Measurements from ENCODE around the gene LAMA2.

LAMA2 gene

GRCh38 chr6:129393654-129394053 lies 510.7 kb downstream of the LAMA2 start:
- no peak for TF ChIP-seq JUND (IDR thresholded peaks at IDR 0.05; ENCODE audit: low read depth)
- no peak for DNase-seq (ENCODE audit: low read depth in 1 of 2, low spot score in 1 of 2)

GRCh38 chr6:129398764-129399163 lies 515.8 kb downstream of the LAMA2 start:
- TF ChIP-seq JUND (IDR thresholded peaks at IDR 0.05; ENCODE audit: low read depth): no peak
- no peak for DNase-seq (ENCODE audit: low read depth in 1 of 2, low spot score in 1 of 2)
- in situ Hi-C loops (cut with HindIII; ENCODE audit: low pct_unique_long_range_greater_than_20kb, low sequenced_read_pairs): no loop called here

More at GRCh38 chr6:129393654-129394053, 510.7 kb downstream of the LAMA2 start:
- in situ Hi-C loops (cut with HindIII; ENCODE audit: low pct_unique_long_range_greater_than_20kb, low sequenced_read_pairs): no loop called here

GRCh38 chr6:129402244-129402643 lies 519.3 kb downstream of the LAMA2 start:
- in situ Hi-C loops (cut with HindIII; ENCODE audit: low pct_unique_long_range_greater_than_20kb, low sequenced_read_pairs): no loop called here
- no peak for DNase-seq (ENCODE audit: low read depth in 1 of 2, low spot score in 1 of 2)
- TF ChIP-seq JUND (IDR thresholded peaks at IDR 0.05; ENCODE audit: low read depth): no peak

- DNase-seq (ENCODE audit: low read depth in 1 of 2, low spot score in 1 of 2): no peak
- in situ Hi-C loops (cut with HindIII; ENCODE audit: low pct_unique_long_range_greater_than_20kb, low sequenced_read_pairs): no loop called here
- no peak for TF ChIP-seq JUND (IDR thresholded peaks at IDR 0.05; ENCODE audit: low read depth)
Measured at GRCh38 chr6:129411092-129411491, 528.2 kb downstream of the LAMA2 start.

- no peak for TF ChIP-seq JUND (IDR thresholded peaks at IDR 0.05; ENCODE audit: low read depth)
- in situ Hi-C loops (cut with HindIII; ENCODE audit: low pct_unique_long_range_greater_than_20kb, low sequenced_read_pairs): no loop called here
- DNase-seq (ENCODE audit: low read depth in 1 of 2, low spot score in 1 of 2): no peak
Measured at GRCh38 chr6:129416337-129416990, 533.5 kb downstream of the LAMA2 start.

GRCh38 chr6:129417416-129418086 lies 534.6 kb downstream of the LAMA2 start:
- in situ Hi-C loops (cut with HindIII; ENCODE audit: low pct_unique_long_range_greater_than_20kb, low sequenced_read_pairs): no loop called here
- no peak for TF ChIP-seq JUND (IDR thresholded peaks at IDR 0.05; ENCODE audit: low read depth)
- no peak for DNase-seq (ENCODE audit: low read depth in 1 of 2, low spot score in 1 of 2)

GRCh38 chr6:129419324-129419723 lies 536.4 kb downstream of the LAMA2 start:
- in situ Hi-C loops (cut with HindIII; ENCODE audit: low pct_unique_long_range_greater_than_20kb, low sequenced_read_pairs): no loop called here
- no peak for TF ChIP-seq JUND (IDR thresholded peaks at IDR 0.05; ENCODE audit: low read depth)
- no peak for DNase-seq (ENCODE audit: low read depth in 1 of 2, low spot score in 1 of 2)

- DNase-seq (ENCODE audit: low read depth in 1 of 2, low spot score in 1 of 2): no peak
- TF ChIP-seq JUND (IDR thresholded peaks at IDR 0.05; ENCODE audit: low read depth): no peak
- in situ Hi-C loops (cut with HindIII; ENCODE audit: low pct_unique_long_range_greater_than_20kb, low sequenced_read_pairs): no loop called here
Measured at GRCh38 chr6:129426343-129426742, 543.4 kb downstream of the LAMA2 start.

- no peak for DNase-seq (ENCODE audit: low read depth in 1 of 2, low spot score in 1 of 2)
- TF ChIP-seq JUND (IDR thresholded peaks at IDR 0.05; ENCODE audit: low read depth): no peak
- in situ Hi-C loops (cut with HindIII; ENCODE audit: low pct_unique_long_range_greater_than_20kb, low sequenced_read_pairs): no loop called here
Measured at GRCh38 chr6:129429956-129430355, 547.0 kb downstream of the LAMA2 start.

- DNase-seq (ENCODE audit: low read depth in 1 of 2, low spot score in 1 of 2): peak in 1 of 2 experiments; percentile 19
- in situ Hi-C loops (cut with HindIII; ENCODE audit: low pct_unique_long_range_greater_than_20kb, low sequenced_read_pairs): no loop called here
- TF ChIP-seq JUND (IDR thresholded peaks at IDR 0.05; ENCODE audit: low read depth): no peak
Measured at GRCh38 chr6:129432738-129433137, 549.8 kb downstream of the LAMA2 start.

GRCh38 chr6:129434091-129434490 lies 551.2 kb downstream of the LAMA2 start:
- no peak for DNase-seq (ENCODE audit: low read depth in 1 of 2, low spot score in 1 of 2)
- TF ChIP-seq JUND (IDR thresholded peaks at IDR 0.05; ENCODE audit: low read depth): no peak
- in situ Hi-C loops (cut with HindIII; ENCODE audit: low pct_unique_long_range_greater_than_20kb, low sequenced_read_pairs): no loop called here

- DNase-seq (ENCODE audit: low read depth in 1 of 2, low spot score in 1 of 2): peak in 1 of 2 experiments; percentile 2
- in situ Hi-C loops (cut with HindIII; ENCODE audit: low pct_unique_long_range_greater_than_20kb, low sequenced_read_pairs): no loop called here
- no peak for TF ChIP-seq JUND (IDR thresholded peaks at IDR 0.05; ENCODE audit: low read depth)
Measured at GRCh38 chr6:129440691-129441090, 557.8 kb downstream of the LAMA2 start.

- in situ Hi-C loops (cut with HindIII; ENCODE audit: low pct_unique_long_range_greater_than_20kb, low sequenced_read_pairs): no loop called here
- TF ChIP-seq JUND (IDR thresholded peaks at IDR 0.05; ENCODE audit: low read depth): no peak
- DNase-seq (ENCODE audit: low read depth in 1 of 2, low spot score in 1 of 2): no peak
Measured at GRCh38 chr6:129444683-129445082, 561.7 kb downstream of the LAMA2 start.
